Hematopoietic multipotent progenitor cell treated with erythropoietin and hydrocortisone succinate and interleukin-3 and kit ligand, for 8 days (in vitro differentiated cells): ENCODE measurements around the gene FFAR4.
A peak's percentile ranks its signal among the peaks of the same experiment; 100 is the strongest.

Experiments
- DNase-seq: peaks from one replicate; pipeline ENCODE4 v3.0.0-alpha.2; 2015

FFAR4 gene

GRCh38 chr10:93601146-93601773, 34.8 kb downstream of the FFAR4 start, which contains the start of gene RBP4:
Gene RBP4, minus strand, starts transcription at chr10:93601235. Its CDS starts 207 bp downstream, at chr10:93601028.
- DNase-seq = no peak

- DNase-seq = no peak
Observed at GRCh38 chr10:93601774-93602162, 35.3 kb downstream of the FFAR4 start.

GRCh38 chr10:93603023-93603422, 36.6 kb downstream of the FFAR4 start:
- DNase-seq = no peak

- DNase-seq = peak; percentile 3
Observed at GRCh38 chr10:93604146-93604545, 37.7 kb downstream of the FFAR4 start.

- DNase-seq = no peak
Observed at GRCh38 chr10:93608421-93608820, 42.0 kb downstream of the FFAR4 start.

GRCh38 chr10:93612311-93612710, 45.8 kb downstream of the FFAR4 start, which contains the start of gene PDE6C:
Gene PDE6C, plus strand, starts transcription at chr10:93612537. Its CDS starts 189 bp downstream, at chr10:93612726.
- DNase-seq = no peak

GRCh38 chr10:93613126-93613525, 46.7 kb downstream of the FFAR4 start:
- DNase-seq = no peak

GRCh38 chr10:93614101-93614825, 47.8 kb downstream of the FFAR4 start:
- no peak for DNase-seq

- DNase-seq = no peak
Observed at GRCh38 chr10:93615576-93616235, 49.2 kb downstream of the FFAR4 start.

- no peak for DNase-seq
Observed at GRCh38 chr10:93620925-93621324, 54.5 kb downstream of the FFAR4 start.

- no peak for DNase-seq
Observed at GRCh38 chr10:93622942-93623341, 56.5 kb downstream of the FFAR4 start.

- no peak for DNase-seq
Observed at GRCh38 chr10:93628858-93629257, 62.4 kb downstream of the FFAR4 start.

GRCh38 chr10:93629647-93630305, 63.3 kb downstream of the FFAR4 start:
- no peak for DNase-seq

- no peak for DNase-seq
Observed at GRCh38 chr10:93630625-93631557, 64.4 kb downstream of the FFAR4 start.
